OCI-LY7 (cell line): ENCODE measurements around the gene IL6R. TPM values are rescaled to one million over a fixed set of nuclear protein-coding genes. Genes with fewer than 3 reads are reported as not detected.

Source experiments
- BruUV-seq: library from RNA; stranded (reverse); fragments of 400-500 nt; replicated peaks from 2 replicates; lab custom pipeline; 2021; lab: Mats Ljungman, UMichigan
- CTCF ChIA-PET: fragments of 300-600 bp; sonication (Branson Sonifier 250); formaldehyde crosslinking; loops from one replicate; lab custom pipeline; 2022; ENCODE audit warnings: antibody characterized with exemption; ENCODE audit not compliant: unreplicated experiment; lab: Charles Lee
- POLR2A ChIA-PET: fragments of 300-600 bp; sonication (Branson Sonifier 250); formaldehyde crosslinking; loops from one replicate; lab custom pipeline; 2022; ENCODE audit warnings: antibody characterized with exemption; lab: Charles Lee
- DNase-seq: peaks from one replicate; pipeline ENCODE4 v3.0.0-alpha.2; 2015; ENCODE audit warnings: low spot score
- H2AFZ ChIP-seq: fragments of 200-600 bp; sonication (generic), shearing (Covaris generic); 2 replicates; pipeline ENCODE4 v1.6.1; 2014; ENCODE audit warnings: mild to moderate bottlenecking, antibody characterized with exemption, low read length, moderate library complexity
- H3K27ac ChIP-seq: fragments of 200-600 bp; sonication (generic); 2 replicates; pipeline ENCODE4 v1.5.1; 2014; ENCODE audit warnings: mixed run types, low read depth, mild to moderate bottlenecking, moderate library complexity, low read length, inconsistent platforms; ENCODE audit not compliant: poor library complexity, severe bottlenecking
- H3K36me3 ChIP-seq: fragments of 200-600 bp; sonication (generic); 2 replicates; pipeline ENCODE4 v1.6.1; 2014; ENCODE audit warnings: mild to moderate bottlenecking, antibody characterized with exemption, low read length, moderate library complexity, mixed read lengths; ENCODE audit not compliant: insufficient read depth
- H3K4me1 ChIP-seq: fragments of 200-600 bp; sonication (generic); 2 replicates; pipeline ENCODE4 v1.5.1; 2014; ENCODE audit warnings: mild to moderate bottlenecking, low read length; ENCODE audit not compliant: insufficient read depth, poor library complexity, severe bottlenecking
- H3K4me2 ChIP-seq: fragments of 200-600 bp; sonication (generic); 2 replicates; pipeline ENCODE4 v1.6.1; 2014; ENCODE audit warnings: mild to moderate bottlenecking, low read length
- H3K4me3 ChIP-seq: fragments of 200-600 bp; sonication (generic); 2 replicates; pipeline ENCODE4 v1.5.1; 2014; ENCODE audit warnings: mild to moderate bottlenecking, low read depth, low read length; ENCODE audit not compliant: poor library complexity, severe bottlenecking
- H3K79me2 ChIP-seq: fragments of 200-600 bp; sonication (generic); 2 replicates; pipeline ENCODE4 v1.6.1; 2016; ENCODE audit warnings: low read depth, mild to moderate bottlenecking, low read length, moderate library complexity, mixed read lengths; ENCODE audit not compliant: insufficient read depth
- H3K9me2 ChIP-seq: fragments of 200-600 bp; sonication (generic); 2 replicates; pipeline ENCODE4 v1.6.1; 2016; ENCODE audit warnings: mild to moderate bottlenecking, low read length, mixed read lengths; ENCODE audit not compliant: insufficient read depth
- H3K9me3 ChIP-seq: fragments of 200-600 bp; sonication (generic); 2 replicates; pipeline ENCODE4 v1.6.1; 2014; ENCODE audit warnings: mild to moderate bottlenecking, mixed run types, low read length, mixed read lengths
- H4K20me1 ChIP-seq: fragments of 200-600 bp; sonication (generic); 2 replicates; pipeline ENCODE4 v1.6.1; 2014; ENCODE audit warnings: mild to moderate bottlenecking, antibody characterized with exemption, low read length, moderate library complexity, mixed read lengths; ENCODE audit not compliant: insufficient read depth
- EZH2phosphoT487 ChIP-seq: fragments of 200-600 bp; sonication (generic); IDR thresholded peaks from 2 replicates; pipeline ENCODE4 v1.6.1; 2018; ENCODE audit warnings: low read depth, borderline replicate concordance, mild to moderate bottlenecking, mixed run types, antibody characterized with exemption, low read length, moderate library complexity, mixed read lengths
- intact Hi-C: fragments of 100-400 bp; cut with micrococcal nuclease; formaldehyde crosslinking; loops from one replicate; pipeline ENCODE4 v1.10.0; 2022; ENCODE audit not compliant: unreplicated experiment
- total RNA-seq, 2 experiments: library from RNA; depleted of rRNA in 1 of 2; stranded (reverse); fragments of >200 nt in 1 of 2; shearing (Covaris generic) in 1 of 2; gene quantifications; 2 replicates each; pipeline ENCODE4 v1.2.3, GENCODE V29; 2014 to 2022
- TF ChIP-seq, protein P1 (sequence below): fragments of 200-600 bp; sonication (generic); conservative IDR thresholded peaks from 2 replicates; pipeline ENCODE4 v1.5.1; 2014; ENCODE audit warnings: mild to moderate bottlenecking, antibody characterized with exemption, low read length, moderate library complexity, mixed read lengths

The IL6R gene
- total RNA-seq, 2 experiments from 2014 or later = not detected

DNA sequence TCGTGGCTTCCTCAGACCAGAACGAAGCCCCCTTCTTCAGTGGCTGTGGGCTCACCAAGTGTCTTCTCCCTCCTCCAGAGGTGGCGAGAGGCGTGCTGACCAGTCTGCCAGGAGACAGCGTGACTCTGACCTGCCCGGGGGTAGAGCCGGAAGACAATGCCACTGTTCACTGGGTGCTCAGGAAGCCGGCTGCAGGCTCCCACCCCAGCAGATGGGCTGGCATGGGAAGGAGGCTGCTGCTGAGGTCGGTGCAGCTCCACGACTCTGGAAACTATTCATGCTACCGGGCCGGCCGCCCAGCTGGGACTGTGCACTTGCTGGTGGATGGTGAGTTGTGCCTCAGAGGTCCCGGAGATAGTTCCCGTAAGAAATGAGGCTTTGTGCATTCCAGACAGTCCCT, 24.0 kb downstream of the IL6R start:
- Histone ChIP-seq H4K20me1 (no peaks in the 10 kb centered on the region), H3K4me2 (no peak overlapping the region), H2AFZ (no peak overlapping the region), H3K4me3 (no peak overlapping the region), H3K36me3 (no peaks in the 10 kb centered on the region), H3K27ac (no peak overlapping the region), H3K79me2 (no peaks in the 10 kb centered on the region), H3K4me1 (no peaks in the 10 kb centered on the region), H3K9me2 (no peaks in the 10 kb centered on the region), H3K9me3 (no peaks in the 10 kb centered on the region)
- intact Hi-C loops = no loop called here
- no peak for TF ChIP-seq EZH2phosphoT487
- TF ChIP-seq, protein P1, sequence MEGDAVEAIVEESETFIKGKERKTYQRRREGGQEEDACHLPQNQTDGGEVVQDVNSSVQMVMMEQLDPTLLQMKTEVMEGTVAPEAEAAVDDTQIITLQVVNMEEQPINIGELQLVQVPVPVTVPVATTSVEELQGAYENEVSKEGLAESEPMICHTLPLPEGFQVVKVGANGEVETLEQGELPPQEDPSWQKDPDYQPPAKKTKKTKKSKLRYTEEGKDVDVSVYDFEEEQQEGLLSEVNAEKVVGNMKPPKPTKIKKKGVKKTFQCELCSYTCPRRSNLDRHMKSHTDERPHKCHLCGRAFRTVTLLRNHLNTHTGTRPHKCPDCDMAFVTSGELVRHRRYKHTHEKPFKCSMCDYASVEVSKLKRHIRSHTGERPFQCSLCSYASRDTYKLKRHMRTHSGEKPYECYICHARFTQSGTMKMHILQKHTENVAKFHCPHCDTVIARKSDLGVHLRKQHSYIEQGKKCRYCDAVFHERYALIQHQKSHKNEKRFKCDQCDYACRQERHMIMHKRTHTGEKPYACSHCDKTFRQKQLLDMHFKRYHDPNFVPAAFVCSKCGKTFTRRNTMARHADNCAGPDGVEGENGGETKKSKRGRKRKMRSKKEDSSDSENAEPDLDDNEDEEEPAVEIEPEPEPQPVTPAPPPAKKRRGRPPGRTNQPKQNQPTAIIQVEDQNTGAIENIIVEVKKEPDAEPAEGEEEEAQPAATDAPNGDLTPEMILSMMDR = no peak
- ChIA-PET CTCF (no interaction called here), POLR2A (no interaction called here)
- DNase-seq = no peak
- no TSS peak for BruUV-seq

DNA sequence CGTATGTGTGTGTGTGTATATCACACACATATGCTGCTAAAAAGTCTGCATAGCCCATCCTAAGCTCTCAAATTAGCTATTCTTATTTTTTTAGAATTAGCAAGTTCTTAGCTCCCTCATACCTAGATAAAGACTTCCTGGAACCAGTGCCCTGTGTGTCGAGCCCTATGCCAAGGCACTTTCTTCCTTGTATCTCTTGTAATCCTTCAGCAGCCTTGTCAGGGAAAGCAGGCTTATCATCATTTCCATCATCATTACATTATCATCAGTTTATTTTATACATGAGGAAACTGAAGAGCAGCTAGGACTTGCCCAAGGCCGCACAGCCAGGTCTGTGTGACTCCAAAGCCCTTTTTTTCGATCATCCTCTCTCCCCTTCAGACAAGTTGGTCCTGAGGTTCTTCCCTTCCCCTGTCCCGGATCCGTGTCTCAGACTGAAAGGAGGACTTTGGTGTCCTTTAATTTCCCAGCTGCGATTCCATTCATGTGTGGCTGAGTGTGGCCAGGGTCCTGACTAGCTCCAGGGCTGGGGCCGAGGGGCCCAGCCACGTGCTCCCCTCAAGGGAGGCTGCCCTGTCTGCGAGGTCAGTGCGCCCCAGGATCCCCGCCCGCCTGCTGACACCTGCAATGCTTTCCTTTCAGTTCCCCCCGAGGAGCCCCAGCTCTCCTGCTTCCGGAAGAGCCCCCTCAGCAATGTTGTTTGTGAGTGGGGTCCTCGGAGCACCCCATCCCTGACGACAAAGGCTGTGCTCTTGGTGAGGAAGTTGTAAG, 24.9 kb downstream of the IL6R start:
- Histone ChIP-seq H3K9me3 (no peaks in the 10 kb centered on the region), H3K36me3 (no peaks in the 10 kb centered on the region), H3K79me2 (no peaks in the 10 kb centered on the region), H3K9me2 (no peaks in the 10 kb centered on the region), H3K4me2 (no peak overlapping the region), H3K27ac (no peak overlapping the region), H2AFZ (no peak overlapping the region), H3K4me3 (no peak overlapping the region), H4K20me1 (no peaks in the 10 kb centered on the region), H3K4me1 (no peaks in the 10 kb centered on the region)
- CTCF ChIA-PET = no interaction called here
- TF ChIP-seq, protein P1 = no peak
- no peak for TF ChIP-seq EZH2phosphoT487
- no TSS peak for BruUV-seq
- POLR2A ChIA-PET = no interaction called here
- intact Hi-C loops = no loop called here
- no peak for DNase-seq

DNA sequence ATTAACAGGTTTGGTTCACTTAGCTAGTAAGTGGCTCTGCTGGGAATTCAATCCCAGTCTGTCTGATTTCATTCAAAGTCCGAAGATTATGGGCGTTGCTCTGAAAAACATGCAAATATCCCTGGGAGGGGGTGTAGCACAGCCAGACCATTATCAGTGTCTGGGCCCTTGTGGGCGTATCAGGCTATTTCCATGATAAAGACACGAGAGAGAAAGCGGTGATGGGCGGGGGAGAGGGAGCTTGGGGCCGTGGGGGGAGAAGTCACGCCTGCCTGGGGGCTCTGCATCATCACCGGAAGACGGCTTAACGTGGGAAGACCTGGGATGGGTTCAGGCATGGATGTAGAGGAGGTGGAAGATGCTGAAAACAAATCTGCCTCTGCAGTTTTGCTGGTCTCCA, 25.8 kb downstream of the IL6R start:
- H3K4me3 ChIP-seq = no peak overlapping the region
- intact Hi-C loops = no loop called here
- H4K20me1 ChIP-seq = no peaks in the 10 kb centered on the region
- no peak for TF ChIP-seq EZH2phosphoT487
- TF ChIP-seq, protein P1 = no peak
- H3K9me2 ChIP-seq = no peaks in the 10 kb centered on the region
- H3K79me2 ChIP-seq = no peaks in the 10 kb centered on the region
- H3K4me1 ChIP-seq = no peaks in the 10 kb centered on the region
- no peak overlapping the region for H3K4me2 ChIP-seq
- H3K27ac ChIP-seq = no peak overlapping the region
- H3K36me3 ChIP-seq = no peaks in the 10 kb centered on the region
- ChIA-PET CTCF (no interaction called here), POLR2A (no interaction called here)
- no peak overlapping the region for H2AFZ ChIP-seq
- DNase-seq = no peak
- no TSS peak for BruUV-seq
- no peaks in the 10 kb centered on the region for H3K9me3 ChIP-seq
